ENCODE results near the gene B4GALNT3. TPM values are rescaled to one million over a fixed set of nuclear protein-coding genes. Genes with fewer than 3 reads are reported as not detected.

Gene B4GALNT3
- total and polyA plus RNA-seq, 2 of the 13 experiments (the other 11 are each of a cell fraction or from before 2014, with no cell fraction given) = 3.2 to 4.4 TPM

DNA sequence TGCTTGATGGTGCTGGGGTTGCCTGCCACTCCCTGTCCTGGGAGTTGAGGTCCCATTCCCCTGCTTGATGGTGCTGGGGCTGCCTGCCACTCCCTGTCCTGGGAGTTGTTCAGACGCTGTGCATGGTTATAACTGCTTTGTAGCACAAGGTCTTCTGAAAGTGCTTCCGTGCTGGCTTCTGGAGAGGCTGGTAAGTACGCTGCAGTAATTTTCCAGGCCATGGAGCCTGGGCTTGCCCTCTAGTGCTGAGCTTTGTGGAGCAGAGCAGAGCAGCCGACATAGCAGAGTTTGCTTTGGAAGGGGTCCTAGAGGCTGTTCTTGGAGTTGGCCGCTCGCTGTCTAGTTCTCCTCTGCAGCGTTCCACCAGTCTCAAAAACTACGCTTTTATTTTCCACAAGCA lies 6.3 kb downstream of the B4GALNT3 start (continued):
- TF ChIP-seq, protein P1, sequence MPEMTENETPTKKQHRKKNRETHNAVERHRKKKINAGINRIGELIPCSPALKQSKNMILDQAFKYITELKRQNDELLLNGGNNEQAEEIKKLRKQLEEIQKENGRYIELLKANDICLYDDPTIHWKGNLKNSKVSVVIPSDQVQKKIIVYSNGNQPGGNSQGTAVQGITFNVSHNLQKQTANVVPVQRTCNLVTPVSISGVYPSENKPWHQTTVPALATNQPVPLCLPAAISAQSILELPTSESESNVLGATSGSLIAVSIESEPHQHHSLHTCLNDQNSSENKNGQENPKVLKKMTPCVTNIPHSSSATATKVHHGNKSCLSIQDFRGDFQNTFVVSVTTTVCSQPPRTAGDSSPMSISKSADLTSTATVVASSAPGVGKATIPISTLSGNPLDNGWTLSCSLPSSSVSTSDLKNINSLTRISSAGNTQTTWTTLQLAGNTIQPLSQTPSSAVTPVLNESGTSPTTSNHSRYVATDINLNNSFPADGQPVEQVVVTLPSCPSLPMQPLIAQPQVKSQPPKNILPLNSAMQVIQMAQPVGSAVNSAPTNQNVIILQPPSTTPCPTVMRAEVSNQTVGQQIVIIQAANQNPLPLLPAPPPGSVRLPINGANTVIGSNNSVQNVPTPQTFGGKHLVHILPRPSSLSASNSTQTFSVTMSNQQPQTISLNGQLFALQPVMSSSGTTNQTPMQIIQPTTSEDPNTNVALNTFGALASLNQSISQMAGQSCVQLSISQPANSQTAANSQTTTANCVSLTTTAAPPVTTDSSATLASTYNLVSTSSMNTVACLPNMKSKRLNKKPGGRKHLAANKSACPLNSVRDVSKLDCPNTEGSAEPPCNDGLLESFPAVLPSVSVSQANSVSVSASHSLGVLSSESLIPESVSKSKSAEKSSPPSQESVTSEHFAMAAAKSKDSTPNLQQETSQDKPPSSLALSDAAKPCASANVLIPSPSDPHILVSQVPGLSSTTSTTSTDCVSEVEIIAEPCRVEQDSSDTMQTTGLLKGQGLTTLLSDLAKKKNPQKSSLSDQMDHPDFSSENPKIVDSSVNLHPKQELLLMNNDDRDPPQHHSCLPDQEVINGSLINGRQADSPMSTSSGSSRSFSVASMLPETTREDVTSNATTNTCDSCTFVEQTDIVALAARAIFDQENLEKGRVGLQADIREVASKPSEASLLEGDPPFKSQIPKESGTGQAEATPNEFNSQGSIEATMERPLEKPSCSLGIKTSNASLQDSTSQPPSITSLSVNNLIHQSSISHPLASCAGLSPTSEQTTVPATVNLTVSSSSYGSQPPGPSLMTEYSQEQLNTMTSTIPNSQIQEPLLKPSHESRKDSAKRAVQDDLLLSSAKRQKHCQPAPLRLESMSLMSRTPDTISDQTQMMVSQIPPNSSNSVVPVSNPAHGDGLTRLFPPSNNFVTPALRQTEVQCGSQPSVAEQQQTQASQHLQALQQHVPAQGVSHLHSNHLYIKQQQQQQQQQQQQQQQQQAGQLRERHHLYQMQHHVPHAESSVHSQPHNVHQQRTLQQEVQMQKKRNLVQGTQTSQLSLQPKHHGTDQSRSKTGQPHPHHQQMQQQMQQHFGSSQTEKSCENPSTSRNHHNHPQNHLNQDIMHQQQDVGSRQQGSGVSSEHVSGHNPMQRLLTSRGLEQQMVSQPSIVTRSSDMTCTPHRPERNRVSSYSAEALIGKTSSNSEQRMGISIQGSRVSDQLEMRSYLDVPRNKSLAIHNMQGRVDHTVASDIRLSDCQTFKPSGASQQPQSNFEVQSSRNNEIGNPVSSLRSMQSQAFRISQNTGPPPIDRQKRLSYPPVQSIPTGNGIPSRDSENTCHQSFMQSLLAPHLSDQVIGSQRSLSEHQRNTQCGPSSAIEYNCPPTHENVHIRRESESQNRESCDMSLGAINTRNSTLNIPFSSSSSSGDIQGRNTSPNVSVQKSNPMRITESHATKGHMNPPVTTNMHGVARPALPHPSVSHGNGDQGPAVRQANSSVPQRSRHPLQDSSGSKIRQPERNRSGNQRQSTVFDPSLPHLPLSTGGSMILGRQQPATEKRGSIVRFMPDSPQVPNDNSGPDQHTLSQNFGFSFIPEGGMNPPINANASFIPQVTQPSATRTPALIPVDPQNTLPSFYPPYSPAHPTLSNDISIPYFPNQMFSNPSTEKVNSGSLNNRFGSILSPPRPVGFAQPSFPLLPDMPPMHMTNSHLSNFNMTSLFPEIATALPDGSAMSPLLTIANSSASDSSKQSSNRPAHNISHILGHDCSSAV (CRISPR knock-in tag; IDR thresholded peaks at IDR 0.05; ENCODE audit: borderline replicate concordance) = no peak
- TF ChIP-seq, protein P2, sequence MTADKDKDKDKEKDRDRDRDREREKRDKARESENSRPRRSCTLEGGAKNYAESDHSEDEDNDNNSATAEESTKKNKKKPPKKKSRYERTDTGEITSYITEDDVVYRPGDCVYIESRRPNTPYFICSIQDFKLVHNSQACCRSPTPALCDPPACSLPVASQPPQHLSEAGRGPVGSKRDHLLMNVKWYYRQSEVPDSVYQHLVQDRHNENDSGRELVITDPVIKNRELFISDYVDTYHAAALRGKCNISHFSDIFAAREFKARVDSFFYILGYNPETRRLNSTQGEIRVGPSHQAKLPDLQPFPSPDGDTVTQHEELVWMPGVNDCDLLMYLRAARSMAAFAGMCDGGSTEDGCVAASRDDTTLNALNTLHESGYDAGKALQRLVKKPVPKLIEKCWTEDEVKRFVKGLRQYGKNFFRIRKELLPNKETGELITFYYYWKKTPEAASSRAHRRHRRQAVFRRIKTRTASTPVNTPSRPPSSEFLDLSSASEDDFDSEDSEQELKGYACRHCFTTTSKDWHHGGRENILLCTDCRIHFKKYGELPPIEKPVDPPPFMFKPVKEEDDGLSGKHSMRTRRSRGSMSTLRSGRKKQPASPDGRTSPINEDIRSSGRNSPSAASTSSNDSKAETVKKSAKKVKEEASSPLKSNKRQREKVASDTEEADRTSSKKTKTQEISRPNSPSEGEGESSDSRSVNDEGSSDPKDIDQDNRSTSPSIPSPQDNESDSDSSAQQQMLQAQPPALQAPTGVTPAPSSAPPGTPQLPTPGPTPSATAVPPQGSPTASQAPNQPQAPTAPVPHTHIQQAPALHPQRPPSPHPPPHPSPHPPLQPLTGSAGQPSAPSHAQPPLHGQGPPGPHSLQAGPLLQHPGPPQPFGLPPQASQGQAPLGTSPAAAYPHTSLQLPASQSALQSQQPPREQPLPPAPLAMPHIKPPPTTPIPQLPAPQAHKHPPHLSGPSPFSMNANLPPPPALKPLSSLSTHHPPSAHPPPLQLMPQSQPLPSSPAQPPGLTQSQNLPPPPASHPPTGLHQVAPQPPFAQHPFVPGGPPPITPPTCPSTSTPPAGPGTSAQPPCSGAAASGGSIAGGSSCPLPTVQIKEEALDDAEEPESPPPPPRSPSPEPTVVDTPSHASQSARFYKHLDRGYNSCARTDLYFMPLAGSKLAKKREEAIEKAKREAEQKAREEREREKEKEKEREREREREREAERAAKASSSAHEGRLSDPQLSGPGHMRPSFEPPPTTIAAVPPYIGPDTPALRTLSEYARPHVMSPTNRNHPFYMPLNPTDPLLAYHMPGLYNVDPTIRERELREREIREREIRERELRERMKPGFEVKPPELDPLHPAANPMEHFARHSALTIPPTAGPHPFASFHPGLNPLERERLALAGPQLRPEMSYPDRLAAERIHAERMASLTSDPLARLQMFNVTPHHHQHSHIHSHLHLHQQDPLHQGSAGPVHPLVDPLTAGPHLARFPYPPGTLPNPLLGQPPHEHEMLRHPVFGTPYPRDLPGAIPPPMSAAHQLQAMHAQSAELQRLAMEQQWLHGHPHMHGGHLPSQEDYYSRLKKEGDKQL (CRISPR knock-in tag; IDR thresholded peaks at IDR 0.05; ENCODE audit: low read depth) = no peak
- TF ChIP-seq JUND (CRISPR knock-in tag; IDR thresholded peaks at IDR 0.05) = no peak
- TF ChIP-seq HMG20B (CRISPR knock-in tag; conservative IDR thresholded peaks at IDR 0.05) = no peak
- TF ChIP-seq KDM5A (IDR thresholded peaks at IDR 0.05; ENCODE audit: borderline replicate concordance, low read length) = no peak
